ENCODE results near the gene STARD13.

STARD13 gene

GRCh38 chr13:33174931-33175330, 110.6 kb downstream of the STARD13 start:
- Histone ChIP-seq H2BK15ac (replicated peaks; ENCODE audit: low read depth) (no peak overlapping the region), H3K4me2 (ENCODE audit: low read length) (no peak overlapping the region), H2BK5ac (ENCODE audit: low read length) (no peak overlapping the region), H3K4ac (ENCODE audit: low read depth, low read length) (no peak overlapping the region), H3K56ac (ENCODE audit: low read length) (no peak overlapping the region), H2BK120ac (ENCODE audit: low read depth, low read length) (no peak overlapping the region), H3K79me2 (ENCODE audit: control insufficient read depth, insufficient read depth, low read length) (no peaks in the 10 kb centered on the region), H3K4me1 (ENCODE audit: control insufficient read depth, low read depth, low read length) (peaks cover 2% of the 10 kb centered on the region), H3K23ac (ENCODE audit: low read length) (no peak overlapping the region), H3K27me3 (ENCODE audit: insufficient read depth, low read length, poor library complexity) (no peaks in the 10 kb centered on the region), H2AK5ac (ENCODE audit: low read length) (no peak overlapping the region), H3K18ac (ENCODE audit: low read length) (no peak overlapping the region), H3K9ac (ENCODE audit: low read length) (no peak overlapping the region), H3K4me3 (ENCODE audit: low read length) (no peak overlapping the region), H4K5ac (ENCODE audit: low read length) (no peak overlapping the region), H3K79me1 (ENCODE audit: low read length) (no peaks in the 10 kb centered on the region), H3K36me3 (ENCODE audit: control insufficient read depth, insufficient read depth, low read length) (no peaks in the 10 kb centered on the region), H3K27ac (ENCODE audit: low read depth, low read length) (no peak overlapping the region), H4K8ac (ENCODE audit: low read depth, low read length) (no peak overlapping the region)
- no peak for DNase-seq
- no CpG with 5 or more reads among the region's 2 CpGs for WGBS (ENCODE audit: extremely low coverage, insufficient coverage, low lambda C conversion rate)

DNA sequence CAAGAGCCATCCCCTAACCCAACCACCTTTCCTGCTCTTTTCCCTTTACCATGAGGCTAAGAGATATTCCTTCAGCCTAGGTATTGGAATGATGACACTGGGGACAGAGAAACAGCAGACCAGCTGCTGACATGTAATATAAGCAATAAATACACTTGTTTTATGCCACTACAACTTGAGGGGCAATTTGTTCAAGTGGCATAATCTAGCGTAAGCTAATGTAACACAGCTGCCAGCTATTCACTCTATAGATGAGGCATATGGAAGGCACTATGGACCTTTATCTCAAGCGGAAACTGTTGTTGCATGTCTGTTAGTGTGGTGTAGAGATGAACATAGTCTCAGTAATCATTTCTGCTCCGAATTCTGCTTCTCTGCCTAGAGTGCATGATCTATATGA, 111.1 kb downstream of the STARD13 start:
- Histone ChIP-seq H4K5ac (ENCODE audit: low read length) (no peak overlapping the region), H3K27me3 (ENCODE audit: insufficient read depth, low read length, poor library complexity) (no peaks in the 10 kb centered on the region), H3K4me2 (ENCODE audit: low read length) (no peak overlapping the region), H3K27ac (ENCODE audit: low read depth, low read length) (no peak overlapping the region), H3K18ac (ENCODE audit: low read length) (no peak overlapping the region), H3K79me1 (ENCODE audit: low read length) (no peaks in the 10 kb centered on the region), H3K4ac (ENCODE audit: low read depth, low read length) (no peak overlapping the region), H3K23ac (ENCODE audit: low read length) (no peak overlapping the region), H2BK120ac (ENCODE audit: low read depth, low read length) (no peak overlapping the region), H3K9ac (ENCODE audit: low read length) (no peak overlapping the region), H3K79me2 (ENCODE audit: control insufficient read depth, insufficient read depth, low read length) (no peaks in the 10 kb centered on the region), H2BK5ac (ENCODE audit: low read length) (no peak overlapping the region), H2BK15ac (replicated peaks; ENCODE audit: low read depth) (no peak overlapping the region), H3K4me3 (ENCODE audit: low read length) (no peak overlapping the region), H4K8ac (ENCODE audit: low read depth, low read length) (no peak overlapping the region), H3K4me1 (ENCODE audit: control insufficient read depth, low read depth, low read length) (no peaks in the 10 kb centered on the region), H3K56ac (ENCODE audit: low read length) (no peak overlapping the region), H2AK5ac (ENCODE audit: low read length) (no peak overlapping the region), H3K36me3 (ENCODE audit: control insufficient read depth, insufficient read depth, low read length) (no peaks in the 10 kb centered on the region)
- DNase-seq, result no peak
- WGBS (ENCODE audit: extremely low coverage, insufficient coverage, low lambda C conversion rate), result no CpG with 5 or more reads among the region's 3 CpGs

DNA sequence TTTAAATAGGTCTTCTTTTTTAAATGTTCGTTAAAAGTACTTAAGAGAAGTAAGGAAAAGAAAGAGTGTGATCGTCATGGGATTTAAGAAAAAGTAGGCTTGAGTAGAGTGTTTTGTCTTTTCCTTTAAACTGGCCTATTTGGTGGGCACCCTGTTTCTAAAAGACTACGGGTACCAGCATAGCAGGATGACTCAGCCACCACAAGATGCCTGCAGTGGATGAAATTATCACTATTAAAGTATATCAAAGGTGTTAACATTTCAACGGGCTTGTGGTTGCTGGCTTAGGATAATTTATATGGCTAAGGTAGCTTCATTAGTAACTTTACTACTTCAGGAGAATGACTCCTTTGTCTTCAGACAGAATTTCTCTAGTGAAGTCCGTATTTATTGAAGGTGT, 112.6 kb downstream of the STARD13 start:
- no peak overlapping the region for H3K27ac ChIP-seq (ENCODE audit: low read depth, low read length)
- no peak for DNase-seq
- WGBS (ENCODE audit: extremely low coverage, insufficient coverage, low lambda C conversion rate), result 100% methylated on average over 2 of the region's 5 CpGs

DNA sequence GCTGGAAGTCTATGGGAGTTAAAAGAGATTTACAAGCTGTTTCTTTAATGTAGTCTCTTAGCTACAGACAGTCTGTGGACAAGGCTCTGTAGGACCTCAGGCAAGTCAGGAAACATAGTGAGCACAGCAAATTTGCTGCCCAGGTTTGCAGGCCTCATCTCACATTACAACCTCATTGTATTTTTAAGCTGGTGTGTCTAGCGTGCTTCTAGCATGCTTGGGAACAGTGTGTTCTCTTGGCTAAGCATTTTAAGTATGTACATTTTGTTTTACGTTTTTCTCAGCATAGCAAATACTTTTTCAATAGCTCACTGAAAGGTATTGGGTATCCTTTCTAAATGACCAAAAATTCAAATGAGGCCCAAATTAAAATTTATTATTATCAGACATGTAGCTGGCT, 113.2 kb downstream of the STARD13 start:
- Histone ChIP-seq H4K5ac (ENCODE audit: low read length) (no peak overlapping the region), H3K36me3 (ENCODE audit: control insufficient read depth, insufficient read depth, low read length) (no peaks in the 10 kb centered on the region), H3K79me1 (ENCODE audit: low read length) (no peaks in the 10 kb centered on the region), H3K18ac (ENCODE audit: low read length) (no peak overlapping the region), H3K9ac (ENCODE audit: low read length) (no peak overlapping the region), H3K4me2 (ENCODE audit: low read length) (no peak overlapping the region), H2BK15ac (replicated peaks; ENCODE audit: low read depth) (no peak overlapping the region), H3K27me3 (ENCODE audit: insufficient read depth, low read length, poor library complexity) (no peaks in the 10 kb centered on the region), H3K4me3 (ENCODE audit: low read length) (no peak overlapping the region), H3K4ac (ENCODE audit: low read depth, low read length) (no peak overlapping the region), H3K79me2 (ENCODE audit: control insufficient read depth, insufficient read depth, low read length) (no peaks in the 10 kb centered on the region), H2BK5ac (ENCODE audit: low read length) (no peak overlapping the region), H2BK120ac (ENCODE audit: low read depth, low read length) (no peak overlapping the region), H4K8ac (ENCODE audit: low read depth, low read length) (no peak overlapping the region), H3K4me1 (ENCODE audit: control insufficient read depth, low read depth, low read length) (no peaks in the 10 kb centered on the region), H3K27ac (ENCODE audit: low read depth, low read length) (no peak overlapping the region), H3K23ac (ENCODE audit: low read length) (no peak overlapping the region), H3K56ac (ENCODE audit: low read length) (no peak overlapping the region), H2AK5ac (ENCODE audit: low read length) (no peak overlapping the region)
- no CpG with 5 or more reads among the region's 2 CpGs for WGBS (ENCODE audit: extremely low coverage, insufficient coverage, low lambda C conversion rate)
- no peak for DNase-seq

More for the DNA sequence above, 112.6 kb downstream of the STARD13 start:
- Histone ChIP-seq H4K5ac (ENCODE audit: low read length) (no peak overlapping the region), H3K23ac (ENCODE audit: low read length) (no peak overlapping the region), H3K9ac (ENCODE audit: low read length) (no peak overlapping the region), H3K18ac (ENCODE audit: low read length) (no peak overlapping the region), H3K4me3 (ENCODE audit: low read length) (no peak overlapping the region), H3K4me1 (ENCODE audit: control insufficient read depth, low read depth, low read length) (no peaks in the 10 kb centered on the region), H4K8ac (ENCODE audit: low read depth, low read length) (no peak overlapping the region), H3K4me2 (ENCODE audit: low read length) (no peak overlapping the region), H3K4ac (ENCODE audit: low read depth, low read length) (no peak overlapping the region), H3K36me3 (ENCODE audit: control insufficient read depth, insufficient read depth, low read length) (no peaks in the 10 kb centered on the region), H2BK5ac (ENCODE audit: low read length) (no peak overlapping the region), H2BK15ac (replicated peaks; ENCODE audit: low read depth) (no peak overlapping the region), H2AK5ac (ENCODE audit: low read length) (no peak overlapping the region), H3K27me3 (ENCODE audit: insufficient read depth, low read length, poor library complexity) (no peaks in the 10 kb centered on the region), H3K79me1 (ENCODE audit: low read length) (no peaks in the 10 kb centered on the region), H3K79me2 (ENCODE audit: control insufficient read depth, insufficient read depth, low read length) (no peaks in the 10 kb centered on the region), H2BK120ac (ENCODE audit: low read depth, low read length) (no peak overlapping the region), H3K56ac (ENCODE audit: low read length) (no peak overlapping the region)

GRCh38 chr13:33169273-33169980, 116.1 kb downstream of the STARD13 start:
- H4K8ac ChIP-seq (ENCODE audit: low read depth, low read length), result no peak overlapping the region
- no peak overlapping the region for H4K5ac ChIP-seq (ENCODE audit: low read length)
- no peaks in the 10 kb centered on the region for H3K36me3 ChIP-seq (ENCODE audit: control insufficient read depth, insufficient read depth, low read length)
- H2BK15ac ChIP-seq (replicated peaks; ENCODE audit: low read depth), result no peak overlapping the region
- H3K4me2 ChIP-seq (ENCODE audit: low read length), result no peak overlapping the region
- H2BK5ac ChIP-seq (ENCODE audit: low read length), result no peak overlapping the region
- H3K4me3 ChIP-seq (ENCODE audit: low read length), result no peak overlapping the region
- no peaks in the 10 kb centered on the region for H3K27me3 ChIP-seq (ENCODE audit: insufficient read depth, low read length, poor library complexity)
- H2BK120ac ChIP-seq (ENCODE audit: low read depth, low read length), result no peak overlapping the region
- no peak overlapping the region for H3K56ac ChIP-seq (ENCODE audit: low read length)
- no peak overlapping the region for H3K4ac ChIP-seq (ENCODE audit: low read depth, low read length)
- no peak overlapping the region for H2AK5ac ChIP-seq (ENCODE audit: low read length)
- H3K23ac ChIP-seq (ENCODE audit: low read length), result no peak overlapping the region
- H3K18ac ChIP-seq (ENCODE audit: low read length), result no peak overlapping the region
- no peak overlapping the region for H3K9ac ChIP-seq (ENCODE audit: low read length)
- H3K79me2 ChIP-seq (ENCODE audit: control insufficient read depth, insufficient read depth, low read length), result no peaks in the 10 kb centered on the region
- H3K79me1 ChIP-seq (ENCODE audit: low read length), result no peaks in the 10 kb centered on the region
- DNase-seq, result peak; percentile 8
- no peaks in the 10 kb centered on the region for H3K4me1 ChIP-seq (ENCODE audit: control insufficient read depth, low read depth, low read length)
- no peak overlapping the region for H3K27ac ChIP-seq (ENCODE audit: low read depth, low read length)
- no CpG with 5 or more reads among the region's 6 CpGs for WGBS (ENCODE audit: extremely low coverage, insufficient coverage, low lambda C conversion rate)
